ENCODE measurements around the gene PEF1.

GRCh38 chr1:31671561-31672201, 27.0 kb upstream of the PEF1 start:
- TF ChIP-seq POLR2AphosphoS5 (IDR thresholded peaks at IDR 0.05): no peak
- TF ChIP-seq CTCF (IDR thresholded peaks at IDR 0.05): no peak
- no peak for TF ChIP-seq POLR2A (IDR thresholded peaks at IDR 0.05)
